GM20431 (cell line): ENCODE measurements around the gene NEUROD6.

Experiments used
- in situ Hi-C: fragments of 300-500 bp; cut with MseI, MboI; formaldehyde crosslinking; loops from one replicate; pipeline ENCODE4 v1.15.0; 2020; ENCODE audit warnings: low sequenced_read_pairs; ENCODE audit not compliant: unreplicated experiment

The NEUROD6 gene

GRCh38 chr7:31340603-31341002 lies at the start of gene NEUROD6:
TSS of gene NEUROD6 (minus strand) at chr7:31340726. CDS start at chr7:31339268, 1,458 bp downstream.
- in situ Hi-C loops: no loop called here

GRCh38 chr7:31384466-31384865 lies 43.9 kb upstream of the NEUROD6 start:
- in situ Hi-C loops: no loop called here

GRCh38 chr7:31382722-31383121 lies 42.2 kb upstream of the NEUROD6 start:
- in situ Hi-C loops: no loop called here

- in situ Hi-C loops: no loop called here
Observed at GRCh38 chr7:31373337-31374289, 33.1 kb upstream of the NEUROD6 start.

- in situ Hi-C loops: no loop called here
Observed at GRCh38 chr7:31372231-31372959, 31.9 kb upstream of the NEUROD6 start.

- in situ Hi-C loops: no loop called here
Observed at GRCh38 chr7:31371621-31372020, 31.1 kb upstream of the NEUROD6 start.

GRCh38 chr7:31370609-31371008 lies 30.1 kb upstream of the NEUROD6 start:
- in situ Hi-C loops: no loop called here

GRCh38 chr7:31368620-31369019 lies 28.1 kb upstream of the NEUROD6 start:
- in situ Hi-C loops: no loop called here

- in situ Hi-C loops: no loop called here
Observed at GRCh38 chr7:31363496-31363895, 23.0 kb upstream of the NEUROD6 start.

- in situ Hi-C loops: no loop called here
Observed at GRCh38 chr7:31363051-31363450, 22.5 kb upstream of the NEUROD6 start.

- in situ Hi-C loops: no loop called here
Observed at GRCh38 chr7:31362401-31362800, 21.9 kb upstream of the NEUROD6 start.

- in situ Hi-C loops: no loop called here
Observed at GRCh38 chr7:31358467-31358866, 17.9 kb upstream of the NEUROD6 start.

GRCh38 chr7:31345421-31345820 lies 4.9 kb upstream of the NEUROD6 start:
- in situ Hi-C loops: no loop called here

- in situ Hi-C loops: no loop called here
Observed at GRCh38 chr7:31343516-31344305, 3.2 kb upstream of the NEUROD6 start.

- in situ Hi-C loops: no loop called here
Observed at GRCh38 chr7:31341141-31341540, 615 bp upstream of the NEUROD6 start.

- in situ Hi-C loops: no loop called here
Observed at GRCh38 chr7:31340051-31340450, 475 bp downstream of the NEUROD6 start.

GRCh38 chr7:31338706-31339105 lies 1.8 kb downstream of the NEUROD6 start:
- in situ Hi-C loops: no loop called here

- in situ Hi-C loops: no loop called here
Observed at GRCh38 chr7:31337002-31337565, 3.4 kb downstream of the NEUROD6 start.

- in situ Hi-C loops: no loop called here
Observed at GRCh38 chr7:31336202-31337001, 4.1 kb downstream of the NEUROD6 start.
